Subcutaneous abdominal adipose tissue (tissue), 5 donors: ENCODE data around the gene SPATA24.

Experiments used
- H3K27ac ChIP-seq: one replicate; pipeline ENCODE4 v1.7.0; 2013; ENCODE audit warnings: low read depth, mild to moderate bottlenecking, inconsistent platforms, low read length, moderate library complexity
- H3K27me3 ChIP-seq, 5 donors: one replicate each; pipeline ENCODE4 v1.7.0; 2013; ENCODE audit warnings: low read length in 5 of 5, inconsistent platforms in 1 of 5; ENCODE audit not compliant: control insufficient read depth in 5 of 5, insufficient read depth in 4 of 5
- H3K36me3 ChIP-seq, 5 donors: one replicate each; pipeline ENCODE4 v1.7.0; 2013; ENCODE audit warnings: low read length in 5 of 5; ENCODE audit not compliant: control insufficient read depth in 5 of 5, insufficient read depth in 5 of 5
- H3K4me1 ChIP-seq, 5 donors: one replicate each; pipeline ENCODE4 v1.7.0; 2013; ENCODE audit warnings: low read length in 5 of 5, mild to moderate bottlenecking in 3 of 5, moderate library complexity in 1 of 5; ENCODE audit not compliant: control insufficient read depth in 5 of 5, insufficient read depth in 5 of 5
- H3K4me3 ChIP-seq, 5 donors: one replicate each; pipeline ENCODE4 v1.7.0; 2013; ENCODE audit warnings: low read length in 5 of 5, low read depth in 1 of 5
- H3K9ac ChIP-seq, 5 donors: one replicate each; pipeline ENCODE4 v1.7.0; 2013; ENCODE audit warnings: low read length in 5 of 5, mild to moderate bottlenecking in 4 of 5, moderate library complexity in 3 of 5
- H3K9me3 ChIP-seq, 5 donors: one replicate each; pipeline ENCODE4 v1.7.0; 2013; ENCODE audit warnings: low read length in 5 of 5; ENCODE audit not compliant: control insufficient read depth in 5 of 5
- donor health status: healthy.
- donor health status: healthy.
- donor health status: healthy.
- donor health status: healthy.
- donor health status: healthy.

The SPATA24 gene

DNA sequence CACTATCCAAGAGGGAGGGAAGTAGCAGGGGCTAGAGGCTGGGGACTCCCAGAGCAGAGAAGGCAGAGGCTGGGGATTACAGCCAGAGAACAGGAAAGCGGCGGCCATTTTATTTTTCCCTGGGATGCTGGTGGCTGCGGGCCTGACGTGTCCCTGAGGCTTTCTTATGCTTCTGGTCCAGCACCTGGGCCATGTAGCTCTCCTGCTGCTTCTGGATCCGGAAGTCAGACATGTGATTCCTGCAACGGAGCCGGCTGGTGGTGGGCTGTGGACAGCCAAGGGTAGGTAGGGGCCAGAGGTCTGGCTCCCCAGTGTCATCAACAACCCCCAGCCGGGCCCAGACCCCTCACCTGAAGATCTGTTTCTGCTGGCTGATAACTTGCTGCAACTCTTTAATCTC is 7.2 kb downstream of the SPATA24 start:
- Histone ChIP-seq H3K36me3 (peaks cover 0 to 4% (median 0%) of the 10 kb centered on the region in 5 donors), H3K27me3 (peaks cover 14 to 31% (median 23%) of the 10 kb centered on the region in 5 donors), H3K4me1 (peaks cover 0 to 45% (median 37%) of the 10 kb centered on the region in 5 donors), H3K9me3 (no peaks in the 10 kb centered on the region), H3K4me3 (no peak overlapping the region), H3K9ac (no peak overlapping the region), H3K27ac (no peak overlapping the region)

DNA sequence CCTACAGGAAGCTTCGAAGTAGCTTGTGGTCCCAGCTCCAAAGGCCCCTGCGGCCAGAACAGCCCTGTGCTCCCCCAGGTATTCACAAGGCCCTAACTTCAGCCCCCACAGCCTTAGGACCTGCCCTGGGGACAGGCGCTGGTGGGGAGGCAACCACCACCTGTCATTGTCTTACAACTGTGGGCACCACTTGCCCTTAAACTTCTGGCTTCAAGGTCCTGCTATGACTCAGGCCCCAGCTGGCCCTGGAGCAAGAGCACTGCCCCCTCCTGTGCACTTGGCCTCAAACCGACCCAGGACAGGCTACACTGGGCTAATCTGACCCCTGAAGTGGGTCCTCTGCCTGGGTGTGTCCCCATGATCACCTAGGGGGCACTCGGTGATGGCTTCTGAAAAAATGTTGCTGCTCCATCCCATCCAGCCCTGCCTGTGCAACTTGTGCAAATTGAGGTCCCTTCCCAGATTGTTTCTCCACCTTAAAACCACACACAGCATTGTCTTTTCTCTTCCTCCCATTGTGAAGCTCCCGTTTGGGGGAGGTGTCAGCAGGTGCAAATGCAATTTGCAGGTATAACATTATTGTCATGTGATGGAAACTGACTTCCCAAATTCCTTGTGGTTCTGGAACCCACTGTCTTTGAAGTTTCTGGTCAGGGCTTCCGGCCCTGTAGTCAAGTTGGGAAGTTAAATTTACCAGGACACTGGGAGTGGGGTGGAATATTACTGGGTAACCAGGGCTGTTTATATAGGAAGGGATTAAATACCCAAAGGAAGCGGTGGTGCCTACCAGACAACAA is 7.8 kb downstream of the SPATA24 start:
- no peaks in the 10 kb centered on the region for H3K9me3 ChIP-seq
- H3K4me3 ChIP-seq: no peak overlapping the region
- H3K27me3 ChIP-seq: peaks cover 14 to 31% (median 23%) of the 10 kb centered on the region in 5 donors
- H3K27ac ChIP-seq: no peak overlapping the region
- no peak overlapping the region for H3K9ac ChIP-seq
- H3K4me1 ChIP-seq: peaks cover 0 to 52% (median 41%) of the 10 kb centered on the region in 5 donors
- H3K36me3 ChIP-seq: peaks cover 0 to 4% (median 0%) of the 10 kb centered on the region in 5 donors

DNA sequence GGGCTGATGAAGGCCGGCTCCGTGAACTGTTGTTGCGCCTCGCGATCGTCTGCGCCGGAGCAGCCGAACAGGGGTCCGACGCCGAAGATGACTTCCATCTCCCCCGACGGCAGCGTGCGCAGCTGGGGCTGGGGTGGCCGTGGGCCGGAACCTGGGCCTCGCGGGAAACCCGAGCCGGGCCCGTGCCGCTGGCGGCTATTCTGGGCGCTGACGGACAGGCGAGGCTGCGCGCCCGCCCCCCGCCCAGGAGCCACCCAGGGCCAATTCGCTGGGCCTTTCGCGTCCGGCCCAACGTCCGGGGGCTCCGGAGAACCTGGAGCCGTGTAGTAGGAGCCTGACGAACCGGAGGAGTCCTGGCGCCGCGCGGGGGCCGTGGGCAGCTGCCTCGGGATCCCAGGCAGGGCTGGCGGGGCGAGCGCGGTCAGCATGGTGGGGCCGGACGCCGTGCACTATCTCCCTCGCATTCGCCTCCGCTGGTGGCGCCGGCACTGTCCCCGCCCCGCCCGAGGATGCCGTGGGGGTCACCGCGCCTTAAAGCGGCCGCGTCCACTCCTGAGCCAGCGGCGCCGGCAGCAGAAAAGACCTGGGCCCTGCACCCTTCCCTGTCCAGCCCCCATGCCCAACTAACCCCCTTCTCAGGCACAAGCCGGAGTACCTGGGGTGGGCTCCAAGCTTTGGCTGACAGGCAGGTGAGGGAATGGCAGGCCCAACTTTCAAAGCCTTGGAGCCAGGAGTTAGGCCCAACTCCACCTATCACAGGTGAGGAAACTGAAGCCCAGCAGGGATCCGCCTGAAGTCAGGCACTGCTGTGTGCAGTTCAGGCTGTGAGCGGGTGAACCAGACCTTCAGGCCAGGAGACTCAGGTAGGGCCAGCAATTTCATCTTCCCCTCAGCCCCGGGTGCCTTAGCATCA is 9.0 kb downstream of the SPATA24 start, which contains the start of gene PROB1:
TSS of gene PROB1 (minus strand) at position 451 of the 913 bp plus-strand sequence. CDS start at position 428, 23 bp downstream.
- peaks cover 0 to 4% (median 0%) of the 10 kb centered on the region in 5 donors for H3K36me3 ChIP-seq
- peaks cover 0 to 60% (median 41%) of the 10 kb centered on the region in 5 donors for H3K4me1 ChIP-seq
- no peaks in the 10 kb centered on the region for H3K9me3 ChIP-seq
- peak within 1 kb of the TSS in 3 of 5 donors; percentile 41 to 65 (median 51) for H3K9ac ChIP-seq
- peaks cover 14 to 31% (median 23%) of the 10 kb centered on the region in 5 donors for H3K27me3 ChIP-seq
- peak within 1 kb of the TSS in 4 of 5 donors; percentile 57 to 67 (median 62) for H3K4me3 ChIP-seq
- H3K27ac ChIP-seq: no peak within 1 kb of the TSS

DNA sequence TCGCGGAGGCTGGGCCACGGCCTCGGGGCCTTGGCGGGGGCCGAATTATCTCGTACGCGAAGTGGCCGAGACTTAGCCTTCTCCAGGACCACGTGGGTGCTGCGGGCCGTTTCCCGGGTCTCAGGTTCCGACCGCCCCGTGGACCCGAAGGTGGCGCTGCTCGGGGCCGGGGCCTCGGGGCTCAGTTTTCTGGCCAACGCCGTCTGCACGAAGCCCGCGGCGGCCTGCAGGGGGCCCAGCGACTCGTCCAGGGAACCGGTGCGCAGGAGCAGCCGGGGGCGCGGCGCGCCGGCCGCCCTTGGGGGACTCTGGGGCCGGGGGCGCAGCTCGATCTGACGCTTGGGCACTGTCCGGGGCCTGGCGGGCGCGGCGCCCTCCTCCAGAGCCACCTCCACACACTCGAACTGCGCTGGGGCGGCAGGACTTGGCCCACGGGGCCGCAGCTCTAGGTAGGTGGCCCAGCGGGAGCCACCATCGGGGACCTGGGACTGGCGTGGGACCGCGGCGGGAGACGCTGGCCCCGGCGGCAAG is 9.7 kb downstream of the SPATA24 start:
- Histone ChIP-seq H3K4me1 (peaks cover 0 to 60% (median 41%) of the 10 kb centered on the region in 5 donors), H3K27ac (no peak overlapping the region), H3K9me3 (no peaks in the 10 kb centered on the region), H3K36me3 (no peaks in the 10 kb centered on the region), H3K4me3 (peak overlapping the region in 4 of 5 donors; percentile 57 to 67 (median 62)), H3K27me3 (peaks cover 14 to 31% (median 23%) of the 10 kb centered on the region in 5 donors), H3K9ac (peak overlapping the region in 2 of 5 donors; percentile 25 to 51)

DNA sequence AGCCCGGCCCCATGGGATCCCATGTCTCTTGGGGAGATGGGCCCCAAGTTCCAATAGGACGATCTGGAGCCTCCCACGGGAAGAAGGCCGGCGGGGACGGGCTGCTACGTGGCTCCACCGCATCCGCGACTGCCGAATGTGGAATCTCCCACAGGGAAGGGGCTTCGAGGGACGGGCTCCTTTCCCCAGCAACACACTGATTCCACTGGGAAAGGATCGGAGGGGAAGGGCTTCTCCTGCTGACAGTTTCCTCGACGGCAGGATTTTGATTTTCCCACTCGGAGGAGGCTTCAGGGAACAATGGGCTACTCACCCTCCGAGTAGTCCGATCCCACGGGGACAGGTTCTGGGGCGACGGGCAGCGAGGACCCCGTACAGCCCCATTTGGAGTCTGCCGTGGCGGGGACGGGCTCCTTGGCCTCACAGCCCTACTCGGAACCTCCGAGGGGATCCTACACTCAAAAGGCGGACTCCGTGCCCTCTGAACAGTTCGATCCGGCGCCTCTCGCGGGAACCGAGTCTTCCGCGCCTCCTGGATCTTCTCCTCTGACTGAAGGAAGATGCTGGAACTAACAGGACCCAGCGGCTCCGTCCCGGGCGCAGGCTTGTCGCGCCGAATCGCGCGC is 10.3 kb downstream of the SPATA24 start:
- no peak overlapping the region for H3K27ac ChIP-seq
- no peaks in the 10 kb centered on the region for H3K9me3 ChIP-seq
- no peaks in the 10 kb centered on the region for H3K36me3 ChIP-seq
- H3K27me3 ChIP-seq: peaks cover 14 to 31% (median 23%) of the 10 kb centered on the region in 5 donors
- peaks cover 0 to 61% (median 42%) of the 10 kb centered on the region in 5 donors for H3K4me1 ChIP-seq
- peak overlapping the region; percentile 35 to 67 (median 59) for H3K4me3 ChIP-seq
- peak overlapping the region in 2 of 5 donors; percentile 25 to 53 for H3K9ac ChIP-seq

DNA sequence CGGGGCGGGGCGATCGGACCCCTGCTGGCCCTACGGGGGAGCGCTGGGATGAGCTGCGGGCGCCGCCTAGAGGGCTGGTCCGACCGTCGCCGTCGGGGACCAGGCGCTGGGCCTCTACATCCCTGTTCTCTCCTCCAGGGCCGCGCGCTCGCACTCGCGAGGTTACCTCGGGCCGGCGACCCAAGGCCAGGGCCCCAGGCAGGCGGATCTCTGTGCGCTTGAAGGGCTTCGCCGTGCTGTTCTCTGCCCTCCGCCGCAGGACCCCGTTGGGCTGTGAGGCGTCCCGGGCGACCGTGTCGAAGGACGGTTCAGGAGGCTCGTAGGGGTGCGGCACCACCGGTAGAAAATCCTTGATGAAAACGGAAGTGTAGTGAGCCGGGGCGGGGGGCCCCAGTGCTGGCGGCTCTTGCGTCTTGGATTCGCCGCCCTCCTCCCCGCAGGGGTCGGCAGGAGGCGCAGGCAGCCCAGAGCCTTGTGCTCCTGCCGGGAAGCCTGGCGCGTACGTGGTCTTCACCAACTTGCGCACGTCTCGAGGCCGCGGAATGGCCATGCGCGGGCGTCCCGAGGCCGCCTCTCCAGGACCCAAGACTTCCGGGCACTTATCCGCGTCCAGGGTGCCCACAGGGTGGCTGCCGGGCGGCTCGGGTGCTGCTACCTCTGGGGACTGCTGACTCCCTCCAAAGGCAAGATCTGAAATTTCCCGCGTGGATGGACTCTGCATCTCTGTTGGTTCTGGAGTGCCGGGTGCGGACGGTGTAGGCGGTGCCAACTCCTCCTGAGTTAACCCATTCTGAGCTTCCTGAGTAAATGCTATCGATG is 11.0 kb downstream of the SPATA24 start:
- Histone ChIP-seq H3K27ac (no peak overlapping the region), H3K4me3 (peak overlapping the region; percentile 32 to 67 (median 57)), H3K9ac (peak overlapping the region in 2 of 5 donors; percentile 10 to 53), H3K36me3 (no peaks in the 10 kb centered on the region), H3K4me1 (peaks cover 0 to 68% (median 44%) of the 10 kb centered on the region in 5 donors), H3K27me3 (peaks cover 14 to 31% (median 23%) of the 10 kb centered on the region in 5 donors), H3K9me3 (no peaks in the 10 kb centered on the region)

DNA sequence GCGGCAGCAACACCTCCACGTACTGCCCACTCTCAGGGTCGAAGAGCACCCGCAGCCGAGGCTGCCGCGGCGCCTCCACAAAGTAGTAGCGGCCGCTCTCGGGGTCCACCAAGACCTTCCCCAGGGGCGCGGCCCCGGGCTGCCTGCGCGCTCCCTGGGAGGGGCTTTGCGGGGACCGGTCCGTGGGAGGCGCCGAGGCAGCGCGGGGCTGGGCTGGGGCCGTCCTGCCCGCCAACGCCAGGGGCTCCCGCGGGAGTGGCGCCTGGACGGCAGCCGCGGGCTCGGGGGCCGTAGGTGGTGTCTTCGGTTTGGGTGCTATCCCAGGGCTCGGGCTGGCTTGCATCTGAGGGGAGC is 11.6 kb downstream of the SPATA24 start:
- H3K9me3 ChIP-seq: no peaks in the 10 kb centered on the region
- peak overlapping the region in 2 of 5 donors; percentile 64 to 67 for H3K4me3 ChIP-seq
- no peaks in the 10 kb centered on the region for H3K36me3 ChIP-seq
- H3K27ac ChIP-seq: no peak overlapping the region
- peak overlapping the region in 1 of 5 donors; percentile 14 for H3K9ac ChIP-seq
- H3K27me3 ChIP-seq: peaks cover 14 to 31% (median 23%) of the 10 kb centered on the region in 5 donors
- peaks cover 0 to 71% (median 44%) of the 10 kb centered on the region in 5 donors for H3K4me1 ChIP-seq

DNA sequence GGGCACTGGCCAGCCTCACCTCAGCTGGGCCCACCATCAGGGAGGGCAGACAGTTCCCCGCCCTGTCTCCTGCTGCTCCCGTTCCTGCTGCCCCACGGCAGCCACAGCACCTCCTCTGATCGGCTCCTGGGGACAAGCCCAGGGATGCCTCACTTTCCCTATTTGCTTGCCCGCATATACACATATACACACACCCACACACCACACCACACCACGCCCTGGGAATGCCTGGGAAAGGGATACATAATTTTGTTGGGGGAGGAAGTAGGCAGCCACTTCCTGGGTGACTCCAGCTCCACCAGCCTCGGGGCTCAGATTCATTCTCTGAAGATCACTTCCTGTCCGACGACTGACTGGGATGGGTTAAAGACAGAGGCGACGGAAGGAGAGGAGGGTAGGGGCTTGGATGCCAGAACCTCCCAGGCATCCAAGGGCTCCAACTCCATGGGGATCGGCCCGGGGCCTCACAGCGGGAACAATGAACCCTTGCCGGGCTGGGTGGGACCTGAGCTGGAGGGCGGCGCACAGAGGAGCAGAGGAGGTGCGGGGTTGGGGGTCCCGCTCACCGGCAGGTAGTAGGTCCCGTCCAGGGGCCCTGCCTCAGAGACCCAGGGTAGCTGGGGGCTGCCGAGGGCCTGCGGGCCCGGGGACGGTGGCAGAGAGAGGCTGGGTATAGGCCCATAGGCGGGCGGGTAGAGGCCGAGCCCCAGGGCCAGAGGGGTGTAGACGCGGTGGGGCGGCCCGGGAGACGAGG is 12.1 kb downstream of the SPATA24 start:
- Histone ChIP-seq H3K4me1 (peaks cover 0 to 71% (median 44%) of the 10 kb centered on the region in 5 donors), H3K4me3 (peak overlapping the region in 1 of 5 donors; percentile 67), H3K36me3 (no peaks in the 10 kb centered on the region), H3K9me3 (no peaks in the 10 kb centered on the region), H3K27ac (no peak overlapping the region), H3K27me3 (peaks cover 14 to 31% (median 23%) of the 10 kb centered on the region in 5 donors), H3K9ac (peak overlapping the region in 3 of 5 donors; percentile 12 to 25 (median 14))
